DMS153 (cell line): ENCODE data around the gene TSC22D4.
A peak's percentile ranks its signal among the peaks of the same experiment; 100 is the strongest.
"Not testable (repeated sequence)": the region's sequence is repeated elsewhere in the genome, so short reads cannot be mapped to it uniquely, and the experiment has no call there.

Experiments
- DNase-seq: peaks from one replicate; lab custom pipeline; 2025; lab: John Stamatoyannopoulos, UW

TSC22D4 gene

GRCh38 chr7:100472854-100473499 is 6.0 kb downstream of the TSC22D4 start:
- no peak for DNase-seq

DNA sequence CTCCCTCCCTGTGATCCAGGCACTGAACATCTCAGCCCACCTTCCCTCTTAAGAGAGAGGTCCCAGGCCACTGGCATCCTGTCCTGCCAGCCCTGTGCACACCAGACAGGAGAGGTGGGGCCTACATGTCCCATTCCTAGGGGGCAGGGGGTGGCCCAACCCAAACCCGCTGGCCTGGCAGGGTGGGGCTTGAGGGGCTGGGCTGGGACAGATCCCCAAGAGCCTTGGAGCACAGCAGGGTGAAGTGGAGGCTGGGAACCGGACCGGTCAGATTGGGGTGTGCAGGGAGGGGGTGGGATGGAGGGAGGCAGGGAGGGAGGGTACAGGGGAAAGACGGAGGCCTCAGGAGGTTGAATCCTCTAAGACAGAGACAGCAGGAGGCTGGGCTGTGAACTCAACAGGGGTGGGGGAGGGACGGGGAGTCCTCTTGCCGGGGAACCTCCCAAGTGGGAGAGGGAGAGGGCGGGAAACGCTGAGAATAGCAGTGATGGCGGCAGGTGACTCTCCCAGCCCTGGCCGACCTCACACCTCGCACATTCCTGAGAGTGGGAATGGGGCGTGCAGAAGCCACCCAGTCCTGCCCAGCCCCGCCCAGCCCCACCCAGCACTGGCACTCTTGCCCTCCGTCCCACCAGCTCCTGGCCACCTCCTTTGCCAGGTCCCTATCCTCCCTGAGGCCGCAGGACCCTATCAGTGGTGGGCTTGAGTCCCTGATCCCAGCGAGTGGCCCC is 6.7 kb downstream of the TSC22D4 start:
- DNase-seq = no peak

- DNase-seq = no peak
These were observed 8.0 kb downstream of the TSC22D4 start for GRCh38 chr7:100471021-100471420.

GRCh38 chr7:100469227-100470044 is 9.6 kb downstream of the TSC22D4 start:
- peak; percentile 30 for DNase-seq

GRCh38 chr7:100467638-100468373 is 11.2 kb downstream of the TSC22D4 start:
- no peak for DNase-seq

DNA sequence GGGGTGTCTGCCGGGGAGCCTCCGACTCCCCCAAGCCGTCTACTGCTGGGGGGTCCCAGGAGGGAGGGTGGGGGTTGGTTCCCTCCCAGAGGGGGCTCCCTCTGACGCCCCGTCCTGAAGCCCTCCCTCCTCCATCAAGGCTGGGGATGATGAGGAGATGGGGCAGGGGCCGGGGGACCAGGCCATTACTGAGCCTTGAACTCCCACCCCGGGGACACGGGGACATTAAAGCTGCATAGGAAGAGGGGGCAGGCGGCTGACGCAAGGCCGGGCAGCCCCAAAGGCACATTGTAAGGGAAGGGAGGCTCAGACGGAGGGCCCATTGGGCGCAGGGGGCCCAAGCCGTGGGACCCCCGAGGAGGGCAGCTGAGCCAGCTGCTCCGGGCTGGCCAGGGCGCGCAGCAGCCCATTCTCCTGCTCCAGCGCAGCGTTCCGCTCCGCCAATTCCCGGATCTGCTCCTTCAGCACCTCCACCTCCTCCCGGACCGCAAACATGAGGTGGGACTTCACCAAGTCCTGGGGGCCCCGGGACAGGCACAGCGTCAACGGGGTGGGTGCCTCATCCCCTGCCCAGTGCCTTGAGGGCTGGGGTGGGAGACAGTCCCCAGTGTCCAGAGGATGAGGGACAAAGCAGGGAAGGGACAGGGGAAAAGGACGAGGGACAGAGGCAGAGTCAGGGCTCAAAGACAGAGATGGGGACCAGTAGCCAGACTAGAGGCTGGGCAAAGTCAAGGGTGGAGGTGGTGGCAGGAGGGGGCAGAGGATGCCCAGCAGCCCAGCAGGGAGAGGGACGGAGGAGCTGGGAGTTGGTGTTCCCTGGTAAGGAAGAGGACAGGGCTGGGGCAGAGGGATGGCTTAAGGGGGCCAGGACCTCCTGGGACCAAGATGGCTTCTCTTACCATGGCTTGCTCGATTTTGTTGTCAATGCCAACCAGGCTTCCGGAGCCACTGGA is 12.1 kb downstream of the TSC22D4 start:
- DNase-seq = no peak

DNA sequence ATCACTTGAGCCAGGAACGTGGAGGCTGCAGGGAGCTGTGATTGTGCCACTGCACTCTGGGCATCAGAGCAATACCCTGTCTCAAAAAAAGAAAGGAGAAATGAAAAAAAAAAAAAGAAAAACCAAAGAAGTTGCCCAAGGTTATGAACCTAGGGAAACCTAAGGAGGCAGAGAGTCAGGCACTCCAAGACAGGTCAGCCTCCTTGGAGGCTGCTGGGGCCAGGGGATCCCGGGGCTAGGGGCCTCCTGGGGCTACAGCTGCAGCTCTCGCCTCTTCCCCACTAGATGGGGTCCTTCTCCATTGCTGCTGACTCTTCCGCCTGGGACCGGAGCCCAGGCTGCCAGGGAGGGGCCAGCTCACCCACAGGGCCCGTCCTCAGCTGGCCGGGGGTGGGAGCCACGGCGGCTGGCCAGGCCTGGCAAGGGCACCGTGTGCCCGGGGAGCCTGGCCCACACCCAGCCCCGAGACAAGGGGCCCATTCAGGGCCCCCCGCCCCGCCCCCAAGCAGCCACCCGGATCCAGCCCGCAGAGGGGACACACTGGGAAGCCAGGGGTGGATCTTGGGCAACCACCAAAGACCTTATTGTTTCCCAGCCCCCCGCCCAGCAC is 13.2 kb downstream of the TSC22D4 start:
- peak; percentile 44 for DNase-seq

- DNase-seq = no peak
These were observed 13.7 kb downstream of the TSC22D4 start for GRCh38 chr7:100465299-100465698.

GRCh38 chr7:100464791-100465190 is 14.2 kb downstream of the TSC22D4 start:
- no peak for DNase-seq

DNA sequence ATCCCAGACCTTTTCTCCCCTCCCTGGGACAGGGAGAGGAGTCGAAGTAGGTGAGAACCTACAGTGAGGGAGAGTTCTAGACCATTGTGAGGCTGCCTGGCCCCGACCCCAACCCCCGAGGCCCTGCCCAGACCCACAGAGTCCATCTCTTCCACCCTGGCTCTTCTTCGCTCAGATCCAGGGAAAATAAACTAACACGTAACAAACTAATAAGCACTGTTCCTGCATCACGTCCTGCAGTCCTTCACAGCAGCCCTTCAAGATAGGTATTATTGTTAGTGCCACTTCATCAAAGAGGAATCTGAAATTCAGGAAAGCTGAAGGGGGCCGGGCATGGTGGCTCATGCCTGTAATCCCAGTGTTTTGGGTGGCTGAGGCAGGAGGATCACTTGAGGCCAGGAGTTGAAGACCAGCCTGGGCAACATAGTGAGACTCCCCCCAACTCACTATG is 14.8 kb downstream of the TSC22D4 start, which contains the start of gene SPACDR:
TSS of gene SPACDR (minus strand) at position 51 of the 451 bp plus-strand sequence. CDS start 235 bp downstream, outside the sequence.
- DNase-seq = no peak

- DNase-seq = no peak
These were observed 22.0 kb downstream of the TSC22D4 start for GRCh38 chr7:100457033-100457432.

DNA sequence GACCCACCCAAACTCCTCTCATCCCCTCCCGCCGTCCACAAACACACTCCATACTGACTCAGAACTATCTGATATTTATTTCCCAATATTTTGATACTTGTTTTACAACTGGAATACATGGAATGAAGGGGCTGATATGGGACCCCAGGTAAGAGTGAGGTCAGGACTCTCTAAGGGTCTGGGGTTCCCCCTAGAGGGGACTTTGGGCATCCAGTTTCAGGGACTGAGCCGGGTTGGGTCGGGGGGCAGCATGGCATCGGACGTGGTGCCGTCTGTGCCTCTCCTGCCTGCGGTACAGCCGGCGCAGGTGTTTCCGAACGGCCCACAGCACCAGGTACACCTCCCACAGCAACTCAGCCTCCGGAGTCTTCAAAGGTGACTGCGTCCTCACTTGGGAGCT is 22.5 kb downstream of the TSC22D4 start:
- no peak for DNase-seq

- DNase-seq = no peak
These were observed 23.8 kb downstream of the TSC22D4 start for GRCh38 chr7:100455206-100455605.

GRCh38 chr7:100453854-100454253 is 25.2 kb downstream of the TSC22D4 start:
- not testable (repeated sequence) for DNase-seq

GRCh38 chr7:100452513-100452912 is 26.5 kb downstream of the TSC22D4 start:
- DNase-seq = no peak

- DNase-seq = no peak
These were observed 29.7 kb downstream of the TSC22D4 start for GRCh38 chr7:100449190-100449795.

GRCh38 chr7:100447363-100447762 is 31.7 kb downstream of the TSC22D4 start:
- DNase-seq = not testable (repeated sequence)

DNA sequence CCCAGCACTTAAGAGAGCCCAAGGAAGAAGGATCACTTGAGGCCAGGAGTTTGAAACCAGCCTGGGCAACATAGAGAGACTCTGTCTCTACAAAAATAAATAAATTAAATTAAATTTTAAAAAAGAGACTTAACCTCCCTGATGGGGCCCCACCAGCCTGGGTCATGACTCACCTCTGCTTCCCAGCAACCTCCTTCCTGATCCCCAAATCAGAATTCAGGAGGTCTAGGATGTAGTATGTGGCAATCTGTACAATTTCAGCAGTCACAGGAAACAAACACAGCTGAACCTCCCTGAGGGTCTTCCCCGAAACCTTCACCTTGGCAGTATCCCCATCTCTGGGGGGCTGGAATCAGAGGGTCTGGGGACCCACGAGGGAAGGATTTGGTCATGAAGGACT is 33.0 kb downstream of the TSC22D4 start:
- DNase-seq = no peak

GRCh38 chr7:100444311-100445278 is 34.4 kb downstream of the TSC22D4 start:
- DNase-seq = no peak
